IMR-90 (cell line): ENCODE results near the gene SEC16A.

Experiments
- CEBPB ChIP-seq: IDR thresholded peaks from 2 replicates; pipeline ENCODE4 v1.6.1; 2012; ENCODE audit warnings: low read depth, low read length, improper control_type of control experiment
- CHD1 ChIP-seq: IDR thresholded peaks from 2 replicates; pipeline ENCODE4 v1.6.1; 2012; ENCODE audit warnings: low read depth, low read length, improper control_type of control experiment
- CTCF ChIP-seq: conservative IDR thresholded peaks from 2 replicates; pipeline ENCODE4 v1.5.1; 2012; ENCODE audit warnings: mild to moderate bottlenecking, low read depth, low read length, improper control_type of control experiment
- MAFK ChIP-seq: IDR thresholded peaks from 2 replicates; pipeline ENCODE4 v1.6.1; 2012; ENCODE audit warnings: low read depth, low read length, improper control_type of control experiment
- MAZ ChIP-seq: IDR thresholded peaks from 2 replicates; pipeline ENCODE4 v1.6.1; 2012; ENCODE audit warnings: low read depth, mild to moderate bottlenecking, low read length, improper control_type of control experiment, moderate library complexity, borderline replicate concordance
- POLR2A ChIP-seq: IDR thresholded peaks from 2 replicates; pipeline ENCODE4 v1.6.1; 2012; ENCODE audit warnings: mild to moderate bottlenecking, low read depth, low read length
- RAD21 ChIP-seq: IDR thresholded peaks from 2 replicates; pipeline ENCODE4 v1.6.1; 2012; ENCODE audit warnings: low read length, improper control_type of control experiment
- RCOR1 ChIP-seq: IDR thresholded peaks from 2 replicates; pipeline ENCODE4 v1.6.1; 2012; ENCODE audit warnings: mild to moderate bottlenecking, low read length, improper control_type of control experiment; ENCODE audit not compliant: insufficient replicate concordance
- RFX5 ChIP-seq: IDR thresholded peaks from 2 replicates; pipeline ENCODE4 v1.8.0; 2012; ENCODE audit warnings: low read depth, mild to moderate bottlenecking, low read length, moderate library complexity

- TF ChIP-seq POLR2A (no peak), CTCF (no peak), MAFK (no peak), RAD21 (no peak), CEBPB (no peak), RFX5 (no peak), RCOR1 (no peak), MAZ (no peak), CHD1 (no peak)
These were observed 88.4 kb downstream of the SEC16A start for GRCh38 chr9:136394312-136395019.
